IMR-90 (cell line): ENCODE results near the gene C8B. TPM values are rescaled to one million over a fixed set of nuclear protein-coding genes. Genes with fewer than 3 reads are reported as not detected.
A peak's percentile ranks its signal among the peaks of the same experiment; 100 is the strongest.

ENCODE experiments used
- ATAC-seq: fragments of 200-7000 bp; cut with Tn5 transposase; 2 replicates; pipeline ENCODE4 v1.9.1; 2020; ENCODE audit warnings: low read depth, mild to moderate bottlenecking, moderate library complexity
- BruUV-seq: library from RNA; stranded (reverse); fragments of 400-500 nt; replicated peaks from 2 replicates; lab custom pipeline; 2021; lab: Mats Ljungman, UMichigan
- CTCF ChIA-PET: fragments of 300-600 bp; formaldehyde crosslinking; extraction: SDS; loops from one replicate; lab custom pipeline; 2021; ENCODE audit warnings: antibody characterized with exemption; lab: Yijun Ruan, JAX
- POLR2A ChIA-PET: fragments of 300-600 bp; sonication (Branson Sonifier 250); formaldehyde crosslinking; loops from one replicate; lab custom pipeline; 2022; ENCODE audit warnings: antibody characterized with exemption; ENCODE audit not compliant: unreplicated experiment; lab: Charles Lee
- DNase-seq: peaks from one replicate; pipeline ENCODE4 v3.0.0; 2013
- H2AFZ ChIP-seq: replicated peaks from 2 replicates; pipeline ENCODE3; 2013; ENCODE audit warnings: low read length, mild to moderate bottlenecking; ENCODE audit not compliant: poor library complexity
- H2AK5ac ChIP-seq: 2 replicates; pipeline ENCODE4 v1.6.1; 2013; ENCODE audit warnings: low read depth, low read length, inconsistent platforms
- H2AK9ac ChIP-seq: replicated peaks from 2 replicates; pipeline ENCODE3; 2013; ENCODE audit warnings: mild to moderate bottlenecking, low read depth, low read length, moderate library complexity; ENCODE audit not compliant: poor library complexity
- H2BK120ac ChIP-seq: 2 replicates; pipeline ENCODE4 v1.6.1; 2013; ENCODE audit warnings: low read depth, low read length, inconsistent platforms
- H2BK15ac ChIP-seq: 3 replicates; pipeline ENCODE4 v1.6.1; 2013; ENCODE audit warnings: low read depth, low read length, inconsistent platforms
- H2BK20ac ChIP-seq: 2 replicates; pipeline ENCODE4 v1.6.1; 2013; ENCODE audit warnings: low read depth, mild to moderate bottlenecking, inconsistent platforms, low read length, moderate library complexity
- H2BK5ac ChIP-seq: 2 replicates; pipeline ENCODE4 v1.6.1; 2013; ENCODE audit warnings: mild to moderate bottlenecking, low read depth, low read length, inconsistent platforms; ENCODE audit not compliant: poor library complexity, severe bottlenecking
- H3K14ac ChIP-seq: replicated peaks from 2 replicates; pipeline ENCODE4 v1.6.1; 2013; ENCODE audit warnings: low read depth, low read length, inconsistent platforms
- H3K18ac ChIP-seq: 2 replicates; pipeline ENCODE4 v1.6.1; 2013; ENCODE audit warnings: low read depth, low read length, control low read depth
- H3K23ac ChIP-seq: 2 replicates; pipeline ENCODE4 v1.6.1; 2013; ENCODE audit warnings: low read depth, low read length, inconsistent platforms
- H3K27ac ChIP-seq: 2 replicates; pipeline ENCODE4 v1.5.1; 2013; ENCODE audit warnings: mild to moderate bottlenecking, control low read depth, low read length; ENCODE audit not compliant: insufficient read depth
- H3K27me3 ChIP-seq: 2 replicates; pipeline ENCODE4 v1.6.1; 2013; ENCODE audit warnings: low read length; ENCODE audit not compliant: control insufficient read depth, insufficient read depth
- H3K36me3 ChIP-seq: 2 replicates; pipeline ENCODE4 v1.6.1; 2013; ENCODE audit warnings: low read length, mixed read lengths; ENCODE audit not compliant: control insufficient read depth, insufficient read depth
- H3K4ac ChIP-seq: 2 replicates; pipeline ENCODE4 v1.6.1; 2013; ENCODE audit warnings: low read depth, low read length, inconsistent platforms
- H3K4me1 ChIP-seq: 2 replicates; pipeline ENCODE4 v1.6.1; 2013; ENCODE audit warnings: low read length, mixed read lengths; ENCODE audit not compliant: control insufficient read depth, insufficient read depth
- H3K4me2 ChIP-seq: 2 replicates; pipeline ENCODE4 v1.6.1; 2013; ENCODE audit warnings: low read depth, mild to moderate bottlenecking, control low read depth, low read length, moderate library complexity
- H3K4me3 ChIP-seq: 2 replicates; pipeline ENCODE4 v1.5.1; 2013; ENCODE audit warnings: low read depth, mild to moderate bottlenecking, control low read depth, low read length, moderate library complexity; ENCODE audit not compliant: insufficient read depth
- H3K56ac ChIP-seq: 2 replicates; pipeline ENCODE4 v1.6.1; 2013; ENCODE audit warnings: low read length, inconsistent platforms; ENCODE audit not compliant: insufficient read depth; ENCODE audit errors: extremely low read depth
- H3K79me1 ChIP-seq, 2 experiments: 2 replicates each; pipeline ENCODE4 v1.6.1; 2013; ENCODE audit warnings: low read length in 2 of 2, inconsistent platforms in 1 of 2, low read depth in 1 of 2
- H3K9ac ChIP-seq: 2 replicates; pipeline ENCODE4 v1.6.1; 2013; ENCODE audit warnings: low read depth, low read length, control low read depth
- H3K9me1 ChIP-seq: 2 replicates; pipeline ENCODE4 v1.6.1; 2013; ENCODE audit warnings: low read length, inconsistent platforms; ENCODE audit not compliant: insufficient read depth
- H3K9me3 ChIP-seq: 2 replicates; pipeline ENCODE4 v1.6.1; 2013; ENCODE audit warnings: low read length; ENCODE audit not compliant: control insufficient read depth, insufficient read depth
- H4K20me1 ChIP-seq: 2 replicates; pipeline ENCODE4 v1.6.1; 2013; ENCODE audit warnings: low read length, inconsistent platforms; ENCODE audit not compliant: insufficient read depth
- H4K5ac ChIP-seq: 2 replicates; pipeline ENCODE4 v1.6.1; 2013; ENCODE audit warnings: mild to moderate bottlenecking, low read depth, low read length, control low read depth
- H4K8ac ChIP-seq, 2 experiments: 2 replicates each; pipeline ENCODE4 v1.6.1; 2013; ENCODE audit warnings: low read depth in 2 of 2, low read length in 2 of 2, control low read depth in 1 of 2, inconsistent platforms in 1 of 2
- H4K91ac ChIP-seq: 2 replicates; pipeline ENCODE4 v1.6.1; 2013; ENCODE audit warnings: low read depth, low read length, inconsistent platforms; ENCODE audit not compliant: insufficient read depth
- CEBPB ChIP-seq: IDR thresholded peaks from 2 replicates; pipeline ENCODE4 v1.6.1; 2012; ENCODE audit warnings: low read depth, low read length, improper control_type of control experiment
- MXI1 ChIP-seq: IDR thresholded peaks from 2 replicates; pipeline ENCODE4 v1.6.1; 2012; ENCODE audit warnings: low read depth, mild to moderate bottlenecking, low read length, moderate library complexity, borderline replicate concordance
- WGBS, 2 experiments: methylation state at CpG; one replicate each; pipeline versions ENCODE4 v1.1.5 to v1.1.7; 2013; ENCODE audit warnings: missing lambda C conversion rate in 2 of 2; ENCODE audit not compliant: insufficient read length in 1 of 2; ENCODE audit errors: extremely low coverage in 2 of 2; 5-methylcytosine and 5-hydroxymethylcytosine counted together
- dilution Hi-C: fragments of 300-500 bp; cut with HindIII; formaldehyde crosslinking; loops from one replicate; pipeline ENCODE4 v1.14.3; 2018; ENCODE audit warnings: low sequenced_read_pairs; ENCODE audit not compliant: unreplicated experiment
- in situ Hi-C: fragments of 300-500 bp; cut with MboI; formaldehyde crosslinking; loops from 3 replicates; pipeline ENCODE4 v1.14.3; 2019; ENCODE audit warnings: low sequenced_read_pairs, inconsistent platforms, mixed read lengths
- intact Hi-C: fragments of 100-400 bp; cut with micrococcal nuclease; formaldehyde crosslinking; loops from 2 replicates; pipeline ENCODE4 v1.10.0; 2022
- polyA plus RNA-seq, 3 experiments: library from polyadenylated mRNA; depleted of rRNA; stranded (reverse); fragments of >200 nt; gene quantifications; 2 replicates each; pipeline ENCODE4 v1.2.3, GENCODE V29; 2012; ENCODE audit warnings: low replicate concordance in 1 of 3
- total RNA-seq: library from RNA; depleted of rRNA; stranded (reverse); fragments of >200 nt; gene quantifications from 2 replicates; pipeline ENCODE4 v1.2.3, GENCODE V29; 2012
- TF ChIP-seq, protein P1 (sequence below): conservative IDR thresholded peaks from 2 replicates; pipeline ENCODE4 v1.5.1; 2012; ENCODE audit warnings: mild to moderate bottlenecking, low read depth, low read length, improper control_type of control experiment

The C8B gene
- total and polyA plus RNA-seq, 2 of the 4 experiments (the other 2 are of a cell fraction): not detected

DNA sequence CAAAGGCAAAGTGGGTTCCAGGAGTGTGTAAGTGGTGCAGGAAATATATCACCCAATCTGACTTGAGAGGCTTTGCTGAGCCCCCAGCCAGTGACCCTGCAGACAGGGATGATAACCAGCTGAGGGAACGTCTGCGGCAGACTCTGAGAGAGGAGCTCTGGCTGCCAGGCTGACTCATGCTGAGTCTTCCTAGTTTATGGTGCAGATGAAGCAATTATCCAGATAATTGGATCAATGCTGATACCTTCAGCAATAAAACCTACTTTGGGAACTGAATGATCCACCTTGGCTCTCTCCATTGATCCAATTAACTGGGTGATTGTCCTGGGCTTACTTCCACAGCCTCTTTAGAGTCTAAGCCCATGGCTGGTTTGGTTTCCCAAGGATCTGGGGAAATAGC, 7.3 kb downstream of the C8B start:
- no peak overlapping the region for H3K18ac ChIP-seq
- H4K91ac ChIP-seq: no peak overlapping the region
- ChIA-PET CTCF (interaction anchor here (0.6 kb wide), 1 partner anchor 716 kb away, joined by 3 read pairs; no protein-coding TSS in a partner anchor), POLR2A (no interaction called here)
- no peaks in the 10 kb centered on the region for H3K9me3 ChIP-seq
- H3K56ac ChIP-seq: no peak overlapping the region
- H2AK9ac ChIP-seq: no peak overlapping the region
- H3K4me3 ChIP-seq: no peak overlapping the region
- H3K27ac ChIP-seq: no peak overlapping the region
- H2BK5ac ChIP-seq: no peak overlapping the region
- no peak overlapping the region for H2BK20ac ChIP-seq
- no peak overlapping the region for H2AK5ac ChIP-seq
- no peaks in the 10 kb centered on the region for H4K20me1 ChIP-seq
- H2AFZ ChIP-seq: no peak overlapping the region
- H4K8ac ChIP-seq: no peak overlapping the region
- H3K79me1 ChIP-seq: no peaks in the 10 kb centered on the region
- peak; percentile 35 for DNase-seq
- ATAC-seq: peak; percentile 73
- no TSS peak for BruUV-seq
- no peak overlapping the region for H3K4me2 ChIP-seq
- no peaks in the 10 kb centered on the region for H3K36me3 ChIP-seq
- H3K4me1 ChIP-seq: no peaks in the 10 kb centered on the region
- WGBS, 2 experiments: no CpG with 5 or more reads among the region's 2 CpGs
- H3K9ac ChIP-seq: no peak overlapping the region
- H3K9me1 ChIP-seq: no peaks in the 10 kb centered on the region
- dilution Hi-C loops (no loop called here), intact Hi-C loops (no loop called here), in situ Hi-C loops (no loop called here)
- H2BK120ac ChIP-seq: no peak overlapping the region
- H2BK15ac ChIP-seq: no peak overlapping the region
- H3K23ac ChIP-seq: no peak overlapping the region
- H3K27me3 ChIP-seq: no peaks in the 10 kb centered on the region; the same call in none of the 2 replicates
- TF ChIP-seq, protein P1, sequence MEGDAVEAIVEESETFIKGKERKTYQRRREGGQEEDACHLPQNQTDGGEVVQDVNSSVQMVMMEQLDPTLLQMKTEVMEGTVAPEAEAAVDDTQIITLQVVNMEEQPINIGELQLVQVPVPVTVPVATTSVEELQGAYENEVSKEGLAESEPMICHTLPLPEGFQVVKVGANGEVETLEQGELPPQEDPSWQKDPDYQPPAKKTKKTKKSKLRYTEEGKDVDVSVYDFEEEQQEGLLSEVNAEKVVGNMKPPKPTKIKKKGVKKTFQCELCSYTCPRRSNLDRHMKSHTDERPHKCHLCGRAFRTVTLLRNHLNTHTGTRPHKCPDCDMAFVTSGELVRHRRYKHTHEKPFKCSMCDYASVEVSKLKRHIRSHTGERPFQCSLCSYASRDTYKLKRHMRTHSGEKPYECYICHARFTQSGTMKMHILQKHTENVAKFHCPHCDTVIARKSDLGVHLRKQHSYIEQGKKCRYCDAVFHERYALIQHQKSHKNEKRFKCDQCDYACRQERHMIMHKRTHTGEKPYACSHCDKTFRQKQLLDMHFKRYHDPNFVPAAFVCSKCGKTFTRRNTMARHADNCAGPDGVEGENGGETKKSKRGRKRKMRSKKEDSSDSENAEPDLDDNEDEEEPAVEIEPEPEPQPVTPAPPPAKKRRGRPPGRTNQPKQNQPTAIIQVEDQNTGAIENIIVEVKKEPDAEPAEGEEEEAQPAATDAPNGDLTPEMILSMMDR: no peak
- peak; percentile 63 for TF ChIP-seq CEBPB
- no peak for TF ChIP-seq MXI1
- no peak overlapping the region for H4K5ac ChIP-seq
- H3K14ac ChIP-seq: no peak overlapping the region
- no peak overlapping the region for H3K4ac ChIP-seq
